ENCODE data around the gene ADARB2.
"Not testable (repeated sequence)": the region's sequence is repeated elsewhere in the genome, so short reads cannot be mapped to it uniquely, and the experiment has no call there.

ADARB2 gene

GRCh38 chr10:1416456-1417037 is 320.8 kb downstream of the ADARB2 start:
- DNase-seq: no peak

- DNase-seq: no peak
Measured at GRCh38 chr10:1414893-1415292, 322.4 kb downstream of the ADARB2 start.

GRCh38 chr10:1414346-1414745 is 323.0 kb downstream of the ADARB2 start:
- DNase-seq: not testable (repeated sequence)

- DNase-seq: no peak
Measured at GRCh38 chr10:1413823-1414222, 323.5 kb downstream of the ADARB2 start.

- DNase-seq: no peak
Measured at GRCh38 chr10:1413256-1413655, 324.1 kb downstream of the ADARB2 start.

GRCh38 chr10:1412531-1413189 is 324.7 kb downstream of the ADARB2 start:
- DNase-seq: no peak

- no peak for DNase-seq
Measured at GRCh38 chr10:1411956-1412355, 325.4 kb downstream of the ADARB2 start.

- DNase-seq: no peak
Measured at GRCh38 chr10:1411451-1411850, 325.9 kb downstream of the ADARB2 start.

GRCh38 chr10:1410469-1411395 is 326.6 kb downstream of the ADARB2 start:
- DNase-seq: no peak

GRCh38 chr10:1410032-1410431 is 327.3 kb downstream of the ADARB2 start:
- DNase-seq: no peak

GRCh38 chr10:1409392-1409791 is 327.9 kb downstream of the ADARB2 start:
- DNase-seq: no peak

GRCh38 chr10:1408651-1409367 is 328.5 kb downstream of the ADARB2 start:
- no peak for DNase-seq

GRCh38 chr10:1406967-1407945 is 330.1 kb downstream of the ADARB2 start:
- DNase-seq: no peak

- no peak for DNase-seq
Measured at GRCh38 chr10:1406132-1406966, 331.0 kb downstream of the ADARB2 start.

- DNase-seq: no peak
Measured at GRCh38 chr10:1404323-1405260, 332.7 kb downstream of the ADARB2 start.

GRCh38 chr10:1403508-1404322 is 333.6 kb downstream of the ADARB2 start:
- no peak for DNase-seq

- DNase-seq: no peak
Measured at GRCh38 chr10:1402816-1403507, 334.4 kb downstream of the ADARB2 start.
